GM12892 (cell line): ENCODE data around the gene OR51B6.

ENCODE experiments used
- POLR2A ChIP-seq: IDR thresholded peaks from 2 replicates; pipeline ENCODE4 v1.6.1; 2011; ENCODE audit warnings: low read depth, low read length, control low read depth
- POLR2AphosphoS5 ChIP-seq: IDR thresholded peaks from 2 replicates; pipeline ENCODE4 v1.6.1; 2011; ENCODE audit warnings: low read depth, low read length, control low read depth

GRCh38 chr11:5336331-5336730 is 15.0 kb upstream of the OR51B6 start:
- TF ChIP-seq POLR2A (no peak), POLR2AphosphoS5 (no peak)
